GM19025 (cell line): Measurements from ENCODE around the gene PRAMEF27.
"Not testable (repeated sequence)": the region's sequence is repeated elsewhere in the genome, so short reads cannot be mapped to it uniquely, and the experiment has no call there.

Source experiments
- ATAC-seq: cut with Tn5 transposase; IDR thresholded peaks from one replicate; pipeline ENCODE4 v1.9.1; 2021; ENCODE audit warnings: mild to moderate bottlenecking, low read depth, moderate library complexity; ENCODE audit not compliant: unreplicated experiment

Gene PRAMEF27

GRCh38 chr1:13056475-13056874 is at the start of gene PRAMEF27:
Gene PRAMEF27, minus strand, starts transcription at chr1:13056575. Its CDS starts 2,916 bp downstream, at chr1:13053659.
- ATAC-seq = not testable (repeated sequence)

DNA sequence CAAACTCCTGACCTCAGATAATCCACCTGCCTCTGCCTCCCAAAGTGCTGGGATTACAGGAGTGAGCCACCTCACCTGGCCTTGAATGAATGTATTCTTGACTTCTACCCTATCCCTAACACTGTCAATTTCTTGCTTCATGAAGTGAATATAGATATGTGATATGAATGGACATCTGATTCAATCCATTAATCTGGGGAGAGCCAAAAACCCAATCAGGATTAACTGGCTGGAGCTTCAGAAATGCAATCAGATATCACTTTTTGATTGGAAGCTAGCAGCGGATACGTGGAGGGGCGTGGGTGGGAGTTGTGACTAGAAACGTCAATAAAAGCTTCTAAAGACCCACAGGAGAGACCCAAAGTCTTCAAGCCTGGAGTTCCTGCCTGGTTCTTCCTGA is 14.1 kb upstream of the PRAMEF27 start, which contains the start of gene PRAMEF25:
Gene PRAMEF25 (plus strand): TSS at position 301 of the 400 bp plus-strand sequence. CDS start 2,920 bp downstream, outside the sequence.
- ATAC-seq = not testable (repeated sequence)

- ATAC-seq = not testable (repeated sequence)
Measured at GRCh38 chr1:13019846-13020245, 36.5 kb downstream of the PRAMEF27 start.

DNA sequence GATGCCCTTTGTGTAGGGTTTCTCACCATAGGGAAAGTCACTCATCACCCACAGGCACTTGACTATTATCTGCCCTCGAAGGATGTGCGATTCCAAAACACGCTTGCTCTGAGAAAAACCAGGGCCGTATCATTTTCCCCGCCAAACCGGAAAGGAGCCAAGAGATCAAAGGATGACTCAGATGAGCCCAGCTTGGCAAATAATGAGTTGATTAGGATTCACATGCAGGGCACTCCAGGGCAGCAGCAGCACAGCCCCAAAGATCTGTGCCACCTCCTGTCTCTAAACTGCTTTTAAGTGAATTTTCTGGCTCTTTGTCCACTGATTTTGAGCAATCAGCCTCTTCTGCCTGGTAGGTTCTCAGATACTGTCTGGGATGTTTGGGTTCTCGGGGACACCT is 44.4 kb downstream of the PRAMEF27 start:
- not testable (repeated sequence) for ATAC-seq

- ATAC-seq = not testable (repeated sequence)
Measured at GRCh38 chr1:13009348-13009747, 47.0 kb downstream of the PRAMEF27 start.

GRCh38 chr1:13005732-13006131 is 50.6 kb downstream of the PRAMEF27 start:
- ATAC-seq = not testable (repeated sequence)
